HepG2 (cell line): Measurements from ENCODE around the gene OXSM. TPM values are rescaled to one million over a fixed set of nuclear protein-coding genes. Genes with fewer than 3 reads are reported as not detected.

Source experiments
- DDIT3 ChIP-seq: sonication (generic); formaldehyde crosslinking; IDR thresholded peaks from 2 replicates; pipeline ENCODE4 v1.4.0; 2020; ENCODE audit warnings: mild to moderate bottlenecking, missing genetic modification reagents
- KAT8 ChIP-seq: IDR thresholded peaks from 2 replicates; pipeline ENCODE4 v1.6.1; 2016; ENCODE audit warnings: missing genetic modification reagents, missing compliant biosample characterization
- KDM1A ChIP-seq: IDR thresholded peaks from 2 replicates; pipeline ENCODE4 v1.6.1; 2016; ENCODE audit warnings: missing compliant biosample characterization
- MAF1 ChIP-seq: sonication (generic); formaldehyde crosslinking; IDR thresholded peaks from 2 replicates; pipeline ENCODE4 v1.5.0; 2020; ENCODE audit warnings: missing genetic modification reagents, borderline replicate concordance
- MED13 ChIP-seq: sonication (generic); formaldehyde crosslinking; IDR thresholded peaks from 2 replicates; pipeline ENCODE4 v1.5.0; 2020; ENCODE audit warnings: missing genetic modification reagents
- THAP11 ChIP-seq: IDR thresholded peaks from 2 replicates; pipeline ENCODE4 v1.6.1; 2016; ENCODE audit warnings: missing biosample characterization, missing genetic modification reagents
- ZBED4 ChIP-seq: sonication (generic); formaldehyde crosslinking; IDR thresholded peaks from 2 replicates; pipeline ENCODE4 v1.4.0; 2020; ENCODE audit warnings: missing genetic modification reagents, borderline replicate concordance
- ZMAT3 ChIP-seq: sonication (generic); formaldehyde crosslinking; conservative IDR thresholded peaks from 2 replicates; pipeline ENCODE4 v1.7.0; 2021; ENCODE audit warnings: missing genetic modification reagents
- ZMYM3 ChIP-seq: sonication (generic); formaldehyde crosslinking; IDR thresholded peaks from 2 replicates; pipeline ENCODE4 v1.5.1; 2020; ENCODE audit warnings: mild to moderate bottlenecking, missing genetic modification reagents
- ZNF275 ChIP-seq: sonication (generic); formaldehyde crosslinking; IDR thresholded peaks from 2 replicates; pipeline ENCODE4 v1.8.0; 2022; ENCODE audit warnings: missing genetic modification reagents, mild to moderate bottlenecking, inconsistent platforms, borderline replicate concordance
- ZNF292 ChIP-seq: sonication (generic); formaldehyde crosslinking; IDR thresholded peaks from 2 replicates; pipeline ENCODE4 v1.8.1; 2022; ENCODE audit warnings: mild to moderate bottlenecking, low read depth, missing genetic modification reagents, borderline replicate concordance
- polyA plus RNA-seq, 8 experiments: library from polyadenylated mRNA; depleted of rRNA in 3 of 8; stranded (reverse) in 7 of 8; unstranded in 1 of 8; fragments of >200 nt; fragmentation: Illumina TruSeq in 4 of 8; extraction: Trizol in 4 of 8; gene quantifications; 2 replicates each; pipeline versions ENCODE4 v1.2.1 to v1.2.3, GENCODE V29; 2011 to 2016; ENCODE audit warnings: low read depth in 4 of 8, missing spikeins in 1 of 8, mixed read lengths in 1 of 8; ENCODE audit not compliant: insufficient read depth in 1 of 8
- total RNA-seq, 5 experiments: library from RNA; depleted of rRNA; stranded (reverse); fragments of >200 nt; fragmentation: Illumina TruSeq; extraction: Trizol; gene quantifications; 2 replicates each; pipeline ENCODE4 v1.2.3, GENCODE V29; 2016; ENCODE audit warnings: low read depth in 1 of 5
- TF ChIP-seq, protein P1 (sequence below): sonication (generic); IDR thresholded peaks from 2 replicates; pipeline ENCODE4 v1.6.1; 2016; ENCODE audit warnings: low read depth, borderline replicate concordance
- TF ChIP-seq, protein P2 (sequence below): IDR thresholded peaks from 2 replicates; pipeline ENCODE4 v1.6.1; 2012; ENCODE audit warnings: inconsistent platforms
- TF ChIP-seq, protein P3 (sequence below), 2 experiments: IDR thresholded peaks; 2 replicates each; pipeline ENCODE4 v1.6.1; 2011 to 2012; ENCODE audit warnings: low read length in 2 of 2, borderline replicate concordance in 1 of 2, low read depth in 1 of 2, mild to moderate bottlenecking in 1 of 2, moderate library complexity in 1 of 2
- TF ChIP-seq, protein P4 (sequence below): sonication (generic); formaldehyde crosslinking; IDR thresholded peaks from 2 replicates; pipeline ENCODE4 v1.4.0; 2020; ENCODE audit warnings: mild to moderate bottlenecking, missing genetic modification reagents

OXSM gene
- total and polyA plus RNA-seq, 2 of the 13 experiments (the other 11 are each of a cell fraction or from before 2014, with no cell fraction given): 18.2 to 34.4 TPM

- TF ChIP-seq, protein P1, sequence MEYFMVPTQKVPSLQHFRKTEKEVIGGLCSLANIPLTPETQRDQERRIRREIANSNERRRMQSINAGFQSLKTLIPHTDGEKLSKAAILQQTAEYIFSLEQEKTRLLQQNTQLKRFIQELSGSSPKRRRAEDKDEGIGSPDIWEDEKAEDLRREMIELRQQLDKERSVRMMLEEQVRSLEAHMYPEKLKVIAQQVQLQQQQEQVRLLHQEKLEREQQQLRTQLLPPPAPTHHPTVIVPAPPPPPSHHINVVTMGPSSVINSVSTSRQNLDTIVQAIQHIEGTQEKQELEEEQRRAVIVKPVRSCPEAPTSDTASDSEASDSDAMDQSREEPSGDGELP: no peak
- TF ChIP-seq ZNF275 (no peak), MAF1 (peak; percentile 83; the same call in 1 of the 2 replicates), THAP11 (CRISPR knock-in tag) (no peak), MED13 (no peak), ZNF292 (CRISPR knock-in tag) (0 out of 2 replicates have a peak, but pooled peaks have one; percentile 43), ZMYM3 (CRISPR knock-in tag) (no peak), DDIT3 (CRISPR knock-in tag) (no peak), KAT8 (CRISPR knock-in tag) (peak; percentile 76), KDM1A (CRISPR knock-in tag) (no peak), ZMAT3 (CRISPR knock-in tag) (no peak; the same call in none of the 2 replicates), ZBED4 (CRISPR knock-in tag) (0 out of 2 replicates have a peak, but pooled peaks have one; percentile 42)
- TF ChIP-seq, protein P2, sequence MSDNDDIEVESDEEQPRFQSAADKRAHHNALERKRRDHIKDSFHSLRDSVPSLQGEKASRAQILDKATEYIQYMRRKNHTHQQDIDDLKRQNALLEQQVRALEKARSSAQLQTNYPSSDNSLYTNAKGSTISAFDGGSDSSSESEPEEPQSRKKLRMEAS: peak; percentile 48
- TF ChIP-seq, protein P3, sequence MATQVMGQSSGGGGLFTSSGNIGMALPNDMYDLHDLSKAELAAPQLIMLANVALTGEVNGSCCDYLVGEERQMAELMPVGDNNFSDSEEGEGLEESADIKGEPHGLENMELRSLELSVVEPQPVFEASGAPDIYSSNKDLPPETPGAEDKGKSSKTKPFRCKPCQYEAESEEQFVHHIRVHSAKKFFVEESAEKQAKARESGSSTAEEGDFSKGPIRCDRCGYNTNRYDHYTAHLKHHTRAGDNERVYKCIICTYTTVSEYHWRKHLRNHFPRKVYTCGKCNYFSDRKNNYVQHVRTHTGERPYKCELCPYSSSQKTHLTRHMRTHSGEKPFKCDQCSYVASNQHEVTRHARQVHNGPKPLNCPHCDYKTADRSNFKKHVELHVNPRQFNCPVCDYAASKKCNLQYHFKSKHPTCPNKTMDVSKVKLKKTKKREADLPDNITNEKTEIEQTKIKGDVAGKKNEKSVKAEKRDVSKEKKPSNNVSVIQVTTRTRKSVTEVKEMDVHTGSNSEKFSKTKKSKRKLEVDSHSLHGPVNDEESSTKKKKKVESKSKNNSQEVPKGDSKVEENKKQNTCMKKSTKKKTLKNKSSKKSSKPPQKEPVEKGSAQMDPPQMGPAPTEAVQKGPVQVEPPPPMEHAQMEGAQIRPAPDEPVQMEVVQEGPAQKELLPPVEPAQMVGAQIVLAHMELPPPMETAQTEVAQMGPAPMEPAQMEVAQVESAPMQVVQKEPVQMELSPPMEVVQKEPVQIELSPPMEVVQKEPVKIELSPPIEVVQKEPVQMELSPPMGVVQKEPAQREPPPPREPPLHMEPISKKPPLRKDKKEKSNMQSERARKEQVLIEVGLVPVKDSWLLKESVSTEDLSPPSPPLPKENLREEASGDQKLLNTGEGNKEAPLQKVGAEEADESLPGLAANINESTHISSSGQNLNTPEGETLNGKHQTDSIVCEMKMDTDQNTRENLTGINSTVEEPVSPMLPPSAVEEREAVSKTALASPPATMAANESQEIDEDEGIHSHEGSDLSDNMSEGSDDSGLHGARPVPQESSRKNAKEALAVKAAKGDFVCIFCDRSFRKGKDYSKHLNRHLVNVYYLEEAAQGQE (IDR thresholded peaks at IDR 0.05; ENCODE audit: borderline replicate concordance in 1 of 2, low read depth in 1 of 2, low read length in 2 of 2): peak in 1 of 2 experiments; percentile 41; a peak in 1 of 4 replicates
- TF ChIP-seq, protein P4, sequence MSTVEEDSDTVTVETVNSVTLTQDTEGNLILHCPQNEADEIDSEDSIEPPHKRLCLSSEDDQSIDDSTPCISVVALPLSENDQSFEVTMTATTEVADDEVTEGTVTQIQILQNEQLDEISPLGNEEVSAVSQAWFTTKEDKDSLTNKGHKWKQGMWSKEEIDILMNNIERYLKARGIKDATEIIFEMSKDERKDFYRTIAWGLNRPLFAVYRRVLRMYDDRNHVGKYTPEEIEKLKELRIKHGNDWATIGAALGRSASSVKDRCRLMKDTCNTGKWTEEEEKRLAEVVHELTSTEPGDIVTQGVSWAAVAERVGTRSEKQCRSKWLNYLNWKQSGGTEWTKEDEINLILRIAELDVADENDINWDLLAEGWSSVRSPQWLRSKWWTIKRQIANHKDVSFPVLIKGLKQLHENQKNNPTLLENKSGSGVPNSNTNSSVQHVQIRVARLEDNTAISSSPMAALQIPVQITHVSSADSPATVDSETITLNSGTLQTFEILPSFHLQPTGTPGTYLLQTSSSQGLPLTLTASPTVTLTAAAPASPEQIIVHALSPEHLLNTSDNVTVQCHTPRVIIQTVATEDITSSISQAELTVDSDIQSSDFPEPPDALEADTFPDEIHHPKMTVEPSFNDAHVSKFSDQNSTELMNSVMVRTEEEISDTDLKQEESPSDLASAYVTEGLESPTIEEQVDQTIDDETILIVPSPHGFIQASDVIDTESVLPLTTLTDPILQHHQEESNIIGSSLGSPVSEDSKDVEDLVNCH (CRISPR knock-in tag): peak; percentile 53; the same call in 1 of the 2 replicates
Measured at GRCh38 chr3:25782938-25783660, 6.8 kb upstream of the OXSM start, which contains the start of gene NGLY1 (continued).
